ENCODE results near the gene CSAD. TPM values are rescaled to one million over a fixed set of nuclear protein-coding genes. Genes with fewer than 3 reads are reported as not detected.
"Not testable (repeated sequence)": the region's sequence is repeated elsewhere in the genome, so short reads cannot be mapped to it uniquely, and the experiment has no call there.

The CSAD gene
- total and polyA plus RNA-seq, 2 experiments from 2014 or later: 15.7 to 16.8 TPM

- Histone ChIP-seq H3K4me1 (ENCODE audit: insufficient read depth) (no peaks in the 10 kb centered on the region), H2AFZ (no peak overlapping the region), H3K4me3 (no peak overlapping the region), H3K36me3 (replicated peaks; ENCODE audit: insufficient read depth, low read depth) (no peaks in the 10 kb centered on the region), H4K20me1 (ENCODE audit: insufficient read depth, poor library complexity, severe bottlenecking) (no peaks in the 10 kb centered on the region), H3K79me2 (no peaks in the 10 kb centered on the region), H3K4me2 (no peak overlapping the region), H3K27ac (no peak overlapping the region), H3K9me2 (replicated peaks; ENCODE audit: insufficient read depth) (no peaks in the 10 kb centered on the region), H3K27me3 (no peaks in the 10 kb centered on the region), H3K9me3 (ENCODE audit: low read depth) (no peaks in the 10 kb centered on the region)
- DNase-seq (ENCODE audit: low spot score): no peak
- no peak for TF ChIP-seq EZH2 (IDR thresholded peaks at IDR 0.05; ENCODE audit: borderline replicate concordance)
- no peak for TF ChIP-seq CTCF (IDR thresholded peaks at IDR 0.05; ENCODE audit: poor library complexity)
- no peak for TF ChIP-seq EZH2phosphoT487 (IDR thresholded peaks at IDR 0.05; ENCODE audit: low read depth, severe bottlenecking, unreplicated experiment)
- 93% methylated on average over 1 of the region's 1 CpG for WGBS (ENCODE audit: low lambda C conversion rate, missing lambda C conversion rate)
Observed at GRCh38 chr12:53204351-53204750, 23.6 kb upstream of the CSAD start.

DNA sequence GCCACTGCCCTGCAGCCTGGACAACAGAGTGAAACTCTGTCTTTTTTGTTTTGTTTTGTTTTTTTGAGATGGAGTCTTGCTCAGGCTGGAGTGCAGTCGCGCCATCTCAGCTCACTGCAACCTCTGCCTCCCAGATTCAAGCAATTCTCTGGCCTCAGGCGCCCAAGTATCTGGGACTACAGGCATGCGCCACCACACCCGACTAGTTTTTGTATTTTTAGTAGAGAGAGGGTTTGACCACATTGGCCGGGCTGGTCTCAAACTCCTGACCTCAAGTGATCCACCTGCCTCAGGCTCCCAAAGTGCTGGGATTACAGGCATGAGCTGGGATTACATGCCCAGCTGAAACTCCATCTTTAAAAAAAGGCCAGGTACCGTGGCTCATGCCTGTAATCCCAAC is 21.6 kb upstream of the CSAD start:
- H3K4me1 ChIP-seq (ENCODE audit: insufficient read depth); H3K27ac ChIP-seq; H3K27me3 ChIP-seq; H3K79me2 ChIP-seq; H3K9me3 ChIP-seq (ENCODE audit: low read depth); DNase-seq (ENCODE audit: low spot score); H3K4me2 ChIP-seq; H2AFZ ChIP-seq; H3K9me2 ChIP-seq (replicated peaks; ENCODE audit: insufficient read depth); H4K20me1 ChIP-seq (ENCODE audit: insufficient read depth, poor library complexity, severe bottlenecking); H3K4me3 ChIP-seq; H3K36me3 ChIP-seq (replicated peaks; ENCODE audit: insufficient read depth, low read depth): not testable (repeated sequence)
- 97% methylated on average over 7 of the region's 7 CpGs for WGBS (ENCODE audit: low lambda C conversion rate, missing lambda C conversion rate)

GRCh38 chr12:53201639-53202038 is 20.9 kb upstream of the CSAD start:
- H3K4me2 ChIP-seq: no peak overlapping the region
- no peaks in the 10 kb centered on the region for H3K9me2 ChIP-seq (replicated peaks; ENCODE audit: insufficient read depth)
- TF ChIP-seq CTCF (IDR thresholded peaks at IDR 0.05; ENCODE audit: poor library complexity): no peak
- TF ChIP-seq EZH2 (IDR thresholded peaks at IDR 0.05; ENCODE audit: borderline replicate concordance): no peak
- TF ChIP-seq EZH2phosphoT487 (IDR thresholded peaks at IDR 0.05; ENCODE audit: low read depth, severe bottlenecking, unreplicated experiment): no peak
- no peaks in the 10 kb centered on the region for H3K36me3 ChIP-seq (replicated peaks; ENCODE audit: insufficient read depth, low read depth)
- H3K79me2 ChIP-seq: no peaks in the 10 kb centered on the region
- no peak overlapping the region for H3K4me3 ChIP-seq
- 87% methylated on average over 4 of the region's 4 CpGs for WGBS (ENCODE audit: low lambda C conversion rate, missing lambda C conversion rate)
- peaks cover 4% of the 10 kb centered on the region for H3K27me3 ChIP-seq
- no peak for DNase-seq (ENCODE audit: low spot score)
- peaks cover 3% of the 10 kb centered on the region for H3K4me1 ChIP-seq (ENCODE audit: insufficient read depth)
- H4K20me1 ChIP-seq (ENCODE audit: insufficient read depth, poor library complexity, severe bottlenecking): no peaks in the 10 kb centered on the region
- H2AFZ ChIP-seq: no peak overlapping the region
- H3K9me3 ChIP-seq (ENCODE audit: low read depth): no peaks in the 10 kb centered on the region
- H3K27ac ChIP-seq: no peak overlapping the region

- Histone ChIP-seq H3K4me3 (no peak overlapping the region), H3K4me1 (ENCODE audit: insufficient read depth) (peaks cover 3% of the 10 kb centered on the region), H3K27ac (no peak overlapping the region), H3K4me2 (no peak overlapping the region), H2AFZ (no peak overlapping the region), H3K9me3 (ENCODE audit: low read depth) (no peaks in the 10 kb centered on the region), H3K79me2 (no peaks in the 10 kb centered on the region), H3K27me3 (peaks cover 4% of the 10 kb centered on the region), H3K36me3 (replicated peaks; ENCODE audit: insufficient read depth, low read depth) (no peaks in the 10 kb centered on the region), H4K20me1 (ENCODE audit: insufficient read depth, poor library complexity, severe bottlenecking) (no peaks in the 10 kb centered on the region), H3K9me2 (replicated peaks; ENCODE audit: insufficient read depth) (no peaks in the 10 kb centered on the region)
- no peak for TF ChIP-seq EZH2 (IDR thresholded peaks at IDR 0.05; ENCODE audit: borderline replicate concordance)
- no peak for TF ChIP-seq CTCF (IDR thresholded peaks at IDR 0.05; ENCODE audit: poor library complexity)
- no peak for TF ChIP-seq EZH2phosphoT487 (IDR thresholded peaks at IDR 0.05; ENCODE audit: low read depth, severe bottlenecking, unreplicated experiment)
- no peak for DNase-seq (ENCODE audit: low spot score)
- 63% methylated on average over 1 of the region's 1 CpG for whole genome bisulfite sequencing (ENCODE audit: low lambda C conversion rate, missing lambda C conversion rate)
Observed at GRCh38 chr12:53201177-53201541, 20.4 kb upstream of the CSAD start.

Measured in hepatocyte (in vitro differentiated cells).